HG03039 (cell line): ENCODE results near the gene CNOT10.
"Not testable (repeated sequence)": the region's sequence is repeated elsewhere in the genome, so short reads cannot be mapped to it uniquely, and the experiment has no call there.

Experiments
- ATAC-seq: cut with Tn5 transposase; IDR thresholded peaks from one replicate; pipeline ENCODE4 v1.9.1; 2021; ENCODE audit warnings: mild to moderate bottlenecking, moderate library complexity; ENCODE audit not compliant: unreplicated experiment

The CNOT10 gene

GRCh38 chr3:32757618-32758374 lies 72.8 kb downstream of the CNOT10 start:
- no peak for ATAC-seq

GRCh38 chr3:32758375-32758753 lies 73.4 kb downstream of the CNOT10 start:
- no peak for ATAC-seq

- no peak for ATAC-seq
These were observed 74.4 kb downstream of the CNOT10 start for GRCh38 chr3:32759342-32759741.

GRCh38 chr3:32764481-32764880 lies 79.5 kb downstream of the CNOT10 start:
- no peak for ATAC-seq

GRCh38 chr3:32778389-32778788 lies 93.4 kb downstream of the CNOT10 start:
- no peak for ATAC-seq

- ATAC-seq = no peak
These were observed 95.2 kb downstream of the CNOT10 start for GRCh38 chr3:32780071-32780734.

GRCh38 chr3:32780735-32781210 lies 95.8 kb downstream of the CNOT10 start:
- peak; percentile 44 for ATAC-seq

- peak; percentile 89 for ATAC-seq
These were observed 96.4 kb downstream of the CNOT10 start for GRCh38 chr3:32781211-32781968.

GRCh38 chr3:32781969-32782270 lies 96.9 kb downstream of the CNOT10 start:
- not testable (repeated sequence) for ATAC-seq

- no peak for ATAC-seq
These were observed 97.4 kb downstream of the CNOT10 start for GRCh38 chr3:32782407-32782806.

GRCh38 chr3:32791833-32792232 lies 106.8 kb downstream of the CNOT10 start:
- no peak for ATAC-seq

- ATAC-seq = no peak
These were observed 109.7 kb downstream of the CNOT10 start for GRCh38 chr3:32794487-32795308.

GRCh38 chr3:32796384-32796950 lies 111.5 kb downstream of the CNOT10 start:
- ATAC-seq = not testable (repeated sequence)

GRCh38 chr3:32797776-32798175 lies 112.8 kb downstream of the CNOT10 start:
- ATAC-seq = no peak

GRCh38 chr3:32801440-32801839 lies 116.5 kb downstream of the CNOT10 start:
- ATAC-seq = not testable (repeated sequence)

GRCh38 chr3:32813180-32813579 lies 128.2 kb downstream of the CNOT10 start:
- no peak for ATAC-seq

- ATAC-seq = no peak
These were observed 129.4 kb downstream of the CNOT10 start for GRCh38 chr3:32814361-32814760.

GRCh38 chr3:32815841-32816438 lies 131.0 kb downstream of the CNOT10 start:
- no peak for ATAC-seq

- ATAC-seq = no peak
These were observed 131.7 kb downstream of the CNOT10 start for GRCh38 chr3:32816439-32817256.

- no peak for ATAC-seq
These were observed 132.2 kb downstream of the CNOT10 start for GRCh38 chr3:32817257-32817557.
